NCI-H1436 treated with DMSO at 0.1 percent for 48 hours (cell line): Measurements from ENCODE around the gene FAM162B.
"Not testable (repeated sequence)": the region's sequence is repeated elsewhere in the genome, so short reads cannot be mapped to it uniquely, and the experiment has no call there.

ENCODE experiments used
- DNase-seq: peaks from one replicate; lab custom pipeline; 2025; lab: John Stamatoyannopoulos, UW

FAM162B gene

GRCh38 chr6:116726947-116727346, 38.6 kb downstream of the FAM162B start:
- DNase-seq = no peak

- DNase-seq = no peak
These were observed 50.8 kb downstream of the FAM162B start for GRCh38 chr6:116714761-116715160.

- no peak for DNase-seq
These were observed 51.2 kb downstream of the FAM162B start for GRCh38 chr6:116714296-116714695.

- DNase-seq = no peak
These were observed 59.6 kb downstream of the FAM162B start for GRCh38 chr6:116705917-116706316.

- not testable (repeated sequence) for DNase-seq
These were observed 61.6 kb downstream of the FAM162B start for GRCh38 chr6:116703888-116704287.
